Panc1 (cell line): Measurements from ENCODE around the gene KRTAP5-7. TPM values are rescaled to one million over a fixed set of nuclear protein-coding genes. Genes with fewer than 3 reads are reported as not detected.
"Not testable (repeated sequence)": the region's sequence is repeated elsewhere in the genome, so short reads cannot be mapped to it uniquely, and the experiment has no call there.

Experiments used
- ATAC-seq: fragments of 200-7000 bp; cut with Tn5 transposase; 2 replicates; pipeline ENCODE4 v1.9.1; 2020; ENCODE audit warnings: mild to moderate bottlenecking, moderate library complexity
- BruUV-seq: library from RNA; stranded (reverse); fragments of 400-500 nt; replicated peaks from 2 replicates; lab custom pipeline; 2021; lab: Mats Ljungman, UMichigan
- CTCF ChIA-PET: fragments of 300-600 bp; sonication (Branson Sonifier 250); formaldehyde crosslinking; loops from one replicate; lab custom pipeline; 2022; ENCODE audit warnings: antibody characterized with exemption; lab: Charles Lee
- POLR2A ChIA-PET: fragments of 300-600 bp; sonication (Branson Sonifier 250); formaldehyde crosslinking; loops from one replicate; lab custom pipeline; 2022; ENCODE audit warnings: antibody characterized with exemption; lab: Charles Lee
- DNase-seq: peaks from one replicate; pipeline ENCODE4 v3.0.0-alpha.2; 2010; ENCODE audit warnings: low read depth, low spot score
- H3K27ac ChIP-seq: 2 replicates; pipeline ENCODE4 v1.5.1; 2011; ENCODE audit warnings: mild to moderate bottlenecking, low read length, inconsistent platforms
- H3K27me3 ChIP-seq: fragments of 200-500 bp; sonication (Bioruptor generic); 2 replicates; pipeline ENCODE4 v1.6.0; 2014; ENCODE audit warnings: low read length, inconsistent platforms; ENCODE audit not compliant: control insufficient read depth, insufficient read depth
- H3K36me3 ChIP-seq: fragments of 200-500 bp; sonication (Bioruptor generic); 2 replicates; pipeline ENCODE4 v1.5.1; 2014; ENCODE audit warnings: inconsistent platforms, mild to moderate bottlenecking, low read length, moderate library complexity; ENCODE audit not compliant: control insufficient read depth, insufficient read depth
- H3K4me1 ChIP-seq: 2 replicates; pipeline ENCODE4 v1.5.1; 2011; ENCODE audit warnings: inconsistent platforms, mild to moderate bottlenecking, low read length, moderate library complexity; ENCODE audit not compliant: control insufficient read depth, insufficient read depth
- H3K4me3 ChIP-seq, 2 experiments: 2 replicates each; pipeline ENCODE4 v1.5.1; 2011 to 2012; ENCODE audit warnings: low read depth in 2 of 2, low read length in 2 of 2, mild to moderate bottlenecking in 2 of 2, inconsistent platforms in 1 of 2, moderate library complexity in 1 of 2
- H3K9me3 ChIP-seq: fragments of 200-500 bp; sonication (Bioruptor generic); 2 replicates; pipeline ENCODE4 v1.5.1; 2014; ENCODE audit warnings: low read depth, mild to moderate bottlenecking, inconsistent platforms, low read length, moderate library complexity; ENCODE audit not compliant: control insufficient read depth, insufficient read depth
- REST ChIP-seq, 2 experiments: IDR thresholded peaks; 2 replicates each; pipeline ENCODE4 v1.6.1; 2011 to 2012; ENCODE audit warnings: low read depth in 2 of 2, control low read depth in 1 of 2, low read length in 1 of 2, mild to moderate bottlenecking in 1 of 2, moderate library complexity in 1 of 2; ENCODE audit not compliant: insufficient read depth in 1 of 2
- SIN3A ChIP-seq: IDR thresholded peaks from 2 replicates; pipeline ENCODE4 v1.6.1; 2012; ENCODE audit warnings: low read depth, mild to moderate bottlenecking, low read length, moderate library complexity, borderline replicate concordance; ENCODE audit not compliant: insufficient read depth
- TCF7L2 ChIP-seq: IDR thresholded peaks from 2 replicates; pipeline ENCODE4 v1.6.1; 2011; ENCODE audit warnings: mild to moderate bottlenecking, low read depth, low read length, inconsistent platforms
- in situ Hi-C: cut with HindIII; loops from 2 replicates; pipeline ENCODE4 v1.10.0; 2016; ENCODE audit warnings: low sequenced_read_pairs, low pct_unique_long_range_greater_than_20kb
- intact Hi-C: fragments of 100-400 bp; cut with micrococcal nuclease; formaldehyde crosslinking; loops from one replicate; pipeline ENCODE4 v1.10.0; 2022; ENCODE audit not compliant: unreplicated experiment
- total RNA-seq: library from RNA; stranded (reverse); gene quantifications from one replicate; pipeline ENCODE4 v1.2.1, GENCODE V29; 2021; ENCODE audit not compliant: unreplicated experiment

The KRTAP5-7 gene
- total RNA-seq, 1 experiment from 2014 or later: not detected

GRCh38 chr11:71565263-71565662 is 38.2 kb downstream of the KRTAP5-7 start, which contains the start of gene KRTAP5-10:
KRTAP5-10 (plus strand) TSS chr11:71565563; CDS start chr11:71565588, 25 bp downstream.
- no peak for TF ChIP-seq TCF7L2
- TF ChIP-seq SIN3A: no peak
- POLR2A ChIA-PET: interaction anchor here (0.6 kb wide), 1 partner anchor 791 kb away, joined by 4 read pairs; no protein-coding TSS in a partner anchor
- CTCF ChIA-PET: no interaction called here
- intact Hi-C loops: no loop called here
- BruUV-seq: no TSS peak
- Histone ChIP-seq H3K4me1 (peaks cover 2% of the 10 kb centered on the region; the same call in 1 of the 2 replicates), H3K36me3 (no peaks in the 10 kb centered on the region), H3K27me3 (peaks cover 12% of the 10 kb centered on the region; the same call in 1 of the 2 replicates), H3K4me3 (no peak within 1 kb of the TSS), H3K9me3 (no peaks in the 10 kb centered on the region), H3K27ac (no peak within 1 kb of the TSS)
- ATAC-seq (no peak), DNase-seq (no peak)
- in situ Hi-C loops: no loop called here

GRCh38 chr11:71566081-71566620 is 39.1 kb downstream of the KRTAP5-7 start:
- no peak for TF ChIP-seq REST (IDR thresholded peaks at IDR 0.05; ENCODE audit: insufficient read depth in 1 of 2, low read depth in 2 of 2, low read length in 1 of 2)
- BruUV-seq: no TSS peak
- in situ Hi-C loops: no loop called here
- H3K36me3 ChIP-seq: no peaks in the 10 kb centered on the region
- no peaks in the 10 kb centered on the region for H3K9me3 ChIP-seq
- no peak overlapping the region for H3K27ac ChIP-seq
- no peak for DNase-seq
- peaks cover 2% of the 10 kb centered on the region; the same call in 1 of the 2 replicates for H3K4me1 ChIP-seq
- ATAC-seq: no peak
- POLR2A ChIA-PET: interaction anchor here (0.6 kb wide), 1 partner anchor 348 kb away, joined by 4 read pairs; no protein-coding TSS in a partner anchor
- no peak overlapping the region for H3K4me3 ChIP-seq
- intact Hi-C loops: no loop called here
- H3K27me3 ChIP-seq: peaks cover 10% of the 10 kb centered on the region; the same call in 1 of the 2 replicates
- CTCF ChIA-PET: interaction anchor here (1.0 kb wide), 1 partner anchor 14 kb away, joined by 5 read pairs; no protein-coding TSS in a partner anchor

GRCh38 chr11:71566626-71567599 is 39.8 kb downstream of the KRTAP5-7 start:
- in situ Hi-C loops, H3K4me1 ChIP-seq, BruUV-seq, DNase-seq, ATAC-seq, H3K4me3 ChIP-seq, H3K36me3 ChIP-seq, H3K27ac ChIP-seq, intact Hi-C loops, H3K9me3 ChIP-seq: not testable (repeated sequence)
- ChIA-PET POLR2A (interaction anchor here (0.6 kb wide), 1 partner anchor 347 kb away, joined by 4 read pairs; no protein-coding TSS in a partner anchor), CTCF (interaction anchor here (1.0 kb wide), 1 partner anchor 13 kb away, joined by 5 read pairs; no protein-coding TSS in a partner anchor)
- peaks cover 10% of the 10 kb centered on the region; the same call in 1 of the 2 replicates for H3K27me3 ChIP-seq
